HL-60/S4 treated with phorbol 12-myristate 13-acetate at 8.2 ng/mL for 4 days and 3 days (cell line): ENCODE measurements around the gene PLEKHF1.
"Not testable (repeated sequence)": the region's sequence is repeated elsewhere in the genome, so short reads cannot be mapped to it uniquely, and the experiment has no call there.

ENCODE experiments used
- in situ Hi-C: fragments of 300-500 bp; cut with MboI; formaldehyde crosslinking; loops from 2 replicates; pipeline ENCODE4 v1.15.0; 2022; ENCODE audit warnings: low sequenced_read_pairs

The PLEKHF1 gene

GRCh38 chr19:29665215-29665825, at the start of gene PLEKHF1:
Gene PLEKHF1, plus strand, starts transcription at chr19:29665461. Its CDS starts 8,379 bp downstream, at chr19:29673840.
- in situ Hi-C loops, result no loop called here

GRCh38 chr19:29615891-29616425, 49.3 kb upstream of the PLEKHF1 start:
- in situ Hi-C loops, result no loop called here

DNA sequence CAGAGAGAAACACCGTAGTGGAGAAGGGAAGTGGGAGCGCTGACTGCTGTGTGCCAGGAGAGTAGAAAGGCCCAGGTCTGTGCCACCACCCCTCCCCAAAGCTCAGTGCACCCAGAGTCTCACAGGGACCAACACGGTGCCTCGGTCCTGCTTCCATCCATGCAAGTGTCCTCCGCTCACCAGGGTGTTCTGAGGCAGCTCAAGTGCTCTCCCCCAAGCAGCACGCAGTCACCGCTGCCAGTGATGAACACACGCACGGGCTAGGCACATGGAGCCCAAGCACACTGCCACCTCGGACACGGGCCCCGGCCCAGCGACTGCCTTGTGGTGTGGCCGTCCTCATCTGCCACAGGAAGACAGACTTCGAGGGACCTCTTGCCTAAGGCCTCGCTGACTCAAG, 48.7 kb upstream of the PLEKHF1 start:
- in situ Hi-C loops, result no loop called here

- in situ Hi-C loops, result no loop called here
Observed at GRCh38 chr19:29617366-29618266, 47.6 kb upstream of the PLEKHF1 start.

- in situ Hi-C loops, result no loop called here
Observed at GRCh38 chr19:29618434-29618833, 46.8 kb upstream of the PLEKHF1 start.

GRCh38 chr19:29618871-29619270, 46.4 kb upstream of the PLEKHF1 start:
- in situ Hi-C loops, result no loop called here

GRCh38 chr19:29620931-29621351, 44.3 kb upstream of the PLEKHF1 start:
- in situ Hi-C loops, result no loop called here

DNA sequence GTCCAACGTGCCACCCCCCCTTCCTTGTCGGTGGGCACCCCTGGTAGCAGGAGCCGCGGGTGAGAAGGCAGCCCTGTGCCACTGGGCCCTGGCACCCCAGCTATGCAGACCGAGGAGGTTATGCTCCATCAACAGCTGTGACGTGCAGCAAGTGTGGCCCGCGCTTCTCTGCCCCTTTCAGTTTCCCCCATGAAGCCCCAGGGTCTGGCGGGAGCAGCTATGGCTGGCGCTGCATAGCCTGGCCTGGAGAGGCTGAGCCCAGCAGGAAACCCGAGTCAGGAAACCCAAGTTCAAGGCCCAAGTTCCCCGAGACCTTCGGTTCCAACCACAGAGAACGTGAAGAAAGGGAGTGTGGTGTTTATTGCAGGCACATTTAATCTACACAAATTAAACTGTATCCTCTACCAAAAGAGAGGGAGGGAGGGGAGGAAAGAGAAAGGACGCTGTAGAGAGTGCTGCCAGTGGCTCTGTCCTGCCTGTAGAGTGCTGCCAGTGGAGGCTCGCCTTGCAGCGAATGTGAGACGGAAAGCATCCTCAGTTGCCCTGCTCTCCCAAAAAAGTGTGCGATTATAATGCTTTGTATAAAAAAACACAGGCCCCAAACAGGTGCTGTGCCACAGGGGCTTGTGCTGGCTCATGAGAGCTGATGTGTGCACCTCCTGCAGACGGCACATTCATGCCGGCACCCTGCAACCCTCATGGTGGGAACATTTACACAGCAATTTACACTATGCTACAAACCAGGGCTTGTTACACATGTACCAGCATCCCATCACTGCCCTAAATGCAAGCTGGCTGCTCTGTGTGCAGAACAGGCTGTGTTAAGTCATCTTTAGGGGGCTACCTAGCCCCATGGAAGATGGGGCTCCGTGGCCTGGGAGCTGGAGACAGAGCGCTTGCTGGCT, 42.8 kb upstream of the PLEKHF1 start:
- in situ Hi-C loops, result no loop called here

DNA sequence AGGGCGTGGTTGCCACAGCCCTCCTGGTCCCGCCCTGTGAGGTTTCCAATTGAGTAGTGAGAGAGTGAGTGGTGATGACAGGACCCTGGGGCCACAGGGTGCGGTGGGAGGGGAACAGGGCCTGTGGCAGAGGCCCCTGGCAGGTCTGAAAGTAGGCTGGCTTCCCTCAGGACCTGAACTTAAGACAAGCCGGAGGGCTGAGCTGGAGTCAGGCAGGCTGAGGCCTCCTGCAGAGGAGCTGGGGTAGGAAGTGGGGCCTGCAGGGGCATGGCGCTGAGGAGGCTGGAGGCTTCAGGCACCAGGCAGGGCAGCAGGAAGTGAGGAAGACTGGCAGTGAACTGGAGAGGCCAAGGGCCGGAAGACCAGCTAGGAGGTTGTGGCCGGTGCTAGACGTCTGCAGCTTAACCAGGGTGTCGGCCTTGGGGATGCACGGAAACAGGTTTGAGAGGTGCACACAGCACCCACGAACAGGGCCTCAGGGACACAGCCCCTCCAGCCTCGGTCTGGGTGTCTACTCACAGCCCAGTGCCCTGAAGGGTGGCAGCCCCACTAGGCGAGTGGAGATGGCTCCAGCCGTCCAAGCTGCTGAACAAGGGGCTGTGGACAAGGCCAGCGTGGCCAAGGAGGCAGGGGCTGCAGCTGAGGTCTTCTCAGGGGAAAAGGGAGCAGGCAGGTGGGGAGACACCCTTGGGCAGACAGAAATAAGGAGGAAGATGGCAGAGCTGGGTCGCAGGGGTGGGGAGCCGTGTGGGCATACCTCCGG, 41.4 kb upstream of the PLEKHF1 start:
- in situ Hi-C loops, result no loop called here

- in situ Hi-C loops, result no loop called here
Observed at GRCh38 chr19:29624489-29625185, 40.6 kb upstream of the PLEKHF1 start.

- in situ Hi-C loops, result no loop called here
Observed at GRCh38 chr19:29625186-29625651, 40.0 kb upstream of the PLEKHF1 start.

DNA sequence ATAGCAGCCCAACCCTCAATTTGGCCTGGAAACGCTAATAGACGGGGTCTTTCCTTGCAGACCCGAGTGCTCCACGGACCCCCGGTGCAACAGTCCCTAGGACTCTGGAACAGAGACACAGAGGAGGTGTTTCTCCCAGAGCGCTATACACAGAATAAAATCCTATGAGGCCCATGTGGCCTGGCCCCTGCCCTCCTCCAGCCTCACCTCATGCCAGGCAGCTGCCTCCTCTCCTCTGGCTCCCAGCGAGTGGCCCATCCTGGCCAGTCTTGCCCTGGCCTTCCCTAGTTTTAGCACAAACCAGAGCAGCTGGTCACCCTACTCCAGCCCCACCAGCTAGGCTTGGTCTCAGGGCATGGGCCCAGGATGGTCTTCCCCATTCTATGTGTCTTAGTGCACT, 38.9 kb upstream of the PLEKHF1 start:
- in situ Hi-C loops, result no loop called here

DNA sequence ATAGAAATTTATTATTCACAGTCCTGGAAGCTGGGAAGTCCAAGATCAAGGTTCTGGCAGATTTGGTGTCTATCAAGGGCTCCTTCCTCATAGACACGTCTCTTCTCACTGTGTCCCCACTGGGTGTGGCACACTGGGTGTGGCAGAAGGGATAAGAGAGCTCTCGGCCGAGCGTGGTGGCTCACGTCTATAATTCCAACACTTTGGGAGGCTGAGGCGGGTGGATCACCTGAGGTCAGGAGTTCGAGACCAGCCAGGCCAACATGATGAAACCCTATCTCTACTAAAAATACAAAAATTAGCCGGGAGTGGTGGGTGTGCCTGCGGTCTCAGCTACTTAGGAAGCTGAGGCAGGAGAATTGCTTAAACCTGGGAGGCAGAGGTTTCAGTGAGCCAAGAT, 38.4 kb upstream of the PLEKHF1 start:
- in situ Hi-C loops, result not testable (repeated sequence)

- in situ Hi-C loops, result no loop called here
Observed at GRCh38 chr19:29628661-29629385, 36.4 kb upstream of the PLEKHF1 start.

DNA sequence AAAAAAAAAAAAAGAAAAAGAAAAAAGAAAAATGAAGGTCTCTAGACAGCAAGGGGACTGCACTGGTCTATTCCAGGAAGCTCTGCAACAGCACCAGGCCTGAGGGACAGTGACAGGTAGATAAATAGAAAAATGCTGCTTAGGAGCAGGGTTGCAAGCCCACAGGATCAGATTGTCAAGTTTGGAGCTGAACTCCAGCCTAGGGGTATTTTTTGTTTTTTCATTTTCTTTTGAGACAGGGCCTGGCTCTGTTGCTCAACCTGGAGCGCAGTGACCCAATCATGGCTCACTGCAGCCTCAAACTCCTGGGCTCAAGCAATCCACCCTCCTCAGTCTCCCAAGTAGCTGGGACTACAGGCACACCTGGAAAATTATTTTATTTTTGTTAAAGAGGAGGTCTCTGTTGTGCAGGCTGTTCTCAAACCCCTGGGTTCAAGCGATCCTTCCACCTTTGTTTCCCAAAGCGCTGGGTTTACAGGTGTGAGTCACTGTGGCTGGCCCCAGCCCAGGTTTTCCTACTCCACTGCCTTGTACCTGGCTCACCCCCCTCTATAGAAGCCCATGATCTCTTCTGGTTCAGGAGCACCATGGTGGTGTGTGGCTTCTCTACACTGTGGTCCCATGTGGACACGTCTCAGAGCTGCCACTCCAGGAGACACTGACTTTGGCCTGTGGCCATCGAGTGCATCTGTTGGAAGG, 35.3 kb upstream of the PLEKHF1 start:
- in situ Hi-C loops, result no loop called here

- in situ Hi-C loops, result no loop called here
Observed at GRCh38 chr19:29630655-29631054, 34.6 kb upstream of the PLEKHF1 start.

- in situ Hi-C loops, result no loop called here
Observed at GRCh38 chr19:29631450-29631849, 33.8 kb upstream of the PLEKHF1 start.

DNA sequence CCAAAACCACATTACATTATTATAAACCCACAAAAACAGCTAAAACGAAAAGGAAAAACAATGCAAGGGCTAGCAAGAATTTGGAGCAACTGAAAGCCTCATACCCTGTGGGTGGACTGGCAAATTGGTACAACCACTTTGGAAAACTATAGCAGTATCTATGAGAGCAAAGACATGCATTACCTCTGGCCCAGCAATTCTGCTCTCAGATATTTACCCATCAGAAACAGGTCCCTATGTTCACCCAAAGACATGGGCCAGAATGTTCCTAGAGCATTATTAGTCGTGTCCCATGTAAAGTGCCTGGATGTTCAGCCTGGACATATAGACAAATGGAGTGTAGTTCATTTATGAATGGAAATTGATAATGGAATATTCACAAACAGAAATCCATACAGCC, 31.3 kb upstream of the PLEKHF1 start:
- in situ Hi-C loops, result no loop called here
